Measurements from ENCODE around the gene PCSK9.

- TF ChIP-seq POLR2A (IDR thresholded peaks at IDR 0.05) (no peak), CTCF (IDR thresholded peaks at IDR 0.05) (no peak)
Observed at GRCh38 chr1:55049271-55049913, 10.0 kb downstream of the PCSK9 start.

Data from heart left ventricle (tissue), 13 donors.